GM15510 (cell line): ENCODE measurements around the gene RAET1G.
A peak's percentile ranks its signal among the peaks of the same experiment; 100 is the strongest.

Experiments
- POLR2A ChIP-seq: IDR thresholded peaks from 3 replicates; pipeline ENCODE4 v1.6.1; 2011; ENCODE audit warnings: borderline replicate concordance; ENCODE audit not compliant: insufficient read length; ENCODE audit errors: extremely low read depth

The RAET1G gene, protein sequence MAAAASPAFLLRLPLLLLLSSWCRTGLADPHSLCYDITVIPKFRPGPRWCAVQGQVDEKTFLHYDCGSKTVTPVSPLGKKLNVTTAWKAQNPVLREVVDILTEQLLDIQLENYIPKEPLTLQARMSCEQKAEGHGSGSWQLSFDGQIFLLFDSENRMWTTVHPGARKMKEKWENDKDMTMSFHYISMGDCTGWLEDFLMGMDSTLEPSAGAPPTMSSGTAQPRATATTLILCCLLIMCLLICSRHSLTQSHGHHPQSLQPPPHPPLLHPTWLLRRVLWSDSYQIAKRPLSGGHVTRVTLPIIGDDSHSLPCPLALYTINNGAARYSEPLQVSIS

DNA sequence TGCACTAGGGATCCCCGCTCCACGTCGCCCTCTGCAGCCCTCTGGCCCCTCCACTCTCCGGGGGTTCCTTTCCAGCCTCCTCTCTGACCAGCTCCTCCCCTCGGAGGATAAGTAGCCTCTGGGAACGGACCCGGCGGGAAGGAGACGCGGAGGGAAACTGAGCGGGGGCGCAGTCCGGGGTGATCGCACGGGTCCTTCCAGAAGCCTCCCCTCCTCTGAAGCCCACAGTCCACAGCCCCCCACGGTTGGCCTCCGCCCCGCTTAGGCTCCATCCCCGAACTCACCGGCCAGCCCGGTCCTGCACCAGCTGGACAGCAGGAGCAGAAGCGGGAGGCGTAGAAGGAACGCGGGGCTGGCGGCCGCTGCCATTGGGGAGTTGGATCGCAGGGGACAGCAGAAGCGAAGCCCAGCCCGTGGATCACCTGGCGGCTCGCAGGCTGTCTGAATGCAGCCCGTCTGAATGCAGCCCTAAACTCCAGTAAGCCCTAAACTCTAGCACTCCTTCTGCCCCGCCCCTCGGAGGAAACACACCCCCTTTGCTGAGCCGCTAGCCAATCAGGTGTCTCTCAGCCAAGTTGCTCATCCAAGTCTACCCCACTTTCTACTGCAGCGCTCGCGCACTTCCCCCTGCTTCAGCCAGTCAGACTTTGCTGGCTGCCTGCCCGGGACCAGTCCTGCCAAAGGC, at the start of gene RAET1G:
Gene RAET1G (minus strand): TSS at position 480 of the 685 bp plus-strand sequence. CDS start 111 bp downstream, at position 369.
- no peak for TF ChIP-seq POLR2A

DNA sequence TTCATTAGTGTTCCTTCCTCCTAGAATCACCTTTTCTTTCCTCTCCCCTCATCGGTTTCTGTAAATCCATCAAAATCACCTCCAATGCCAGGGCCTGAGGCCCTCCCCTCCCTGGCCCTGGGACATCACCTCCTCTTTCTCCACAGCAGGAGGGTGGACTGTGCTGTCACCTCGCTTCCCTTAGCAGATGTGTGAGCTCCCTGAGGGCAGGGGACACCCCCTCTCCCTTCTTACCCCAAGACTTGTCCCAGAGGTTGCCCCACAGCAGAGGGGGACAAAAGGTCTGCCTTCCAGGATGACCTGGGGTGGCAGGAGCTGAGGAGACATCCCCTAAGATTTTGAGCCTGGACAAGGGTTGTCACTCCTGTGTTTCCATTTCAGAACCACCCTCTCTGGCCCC, 46.7 kb upstream of the RAET1G start:
- no peak for TF ChIP-seq POLR2A

DNA sequence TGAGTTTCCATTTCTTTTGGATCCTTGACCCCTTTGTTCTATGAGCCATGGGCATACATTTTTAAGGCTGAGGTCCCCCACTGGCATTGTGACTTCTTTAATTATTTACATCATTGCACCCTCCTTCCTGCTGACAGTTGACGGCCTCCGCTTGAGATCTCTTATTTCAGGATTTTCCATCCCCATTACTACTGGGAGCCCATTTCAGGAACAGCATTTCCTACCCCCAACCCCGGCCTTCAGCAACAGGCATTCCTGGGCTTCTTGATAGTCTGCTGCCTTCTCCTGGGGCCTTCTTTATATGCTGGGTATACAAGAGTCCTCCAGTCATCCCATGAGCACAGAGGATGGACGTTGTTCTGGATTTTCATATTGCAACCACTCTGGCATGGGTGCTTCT, 44.7 kb upstream of the RAET1G start:
- TF ChIP-seq POLR2A = no peak

DNA sequence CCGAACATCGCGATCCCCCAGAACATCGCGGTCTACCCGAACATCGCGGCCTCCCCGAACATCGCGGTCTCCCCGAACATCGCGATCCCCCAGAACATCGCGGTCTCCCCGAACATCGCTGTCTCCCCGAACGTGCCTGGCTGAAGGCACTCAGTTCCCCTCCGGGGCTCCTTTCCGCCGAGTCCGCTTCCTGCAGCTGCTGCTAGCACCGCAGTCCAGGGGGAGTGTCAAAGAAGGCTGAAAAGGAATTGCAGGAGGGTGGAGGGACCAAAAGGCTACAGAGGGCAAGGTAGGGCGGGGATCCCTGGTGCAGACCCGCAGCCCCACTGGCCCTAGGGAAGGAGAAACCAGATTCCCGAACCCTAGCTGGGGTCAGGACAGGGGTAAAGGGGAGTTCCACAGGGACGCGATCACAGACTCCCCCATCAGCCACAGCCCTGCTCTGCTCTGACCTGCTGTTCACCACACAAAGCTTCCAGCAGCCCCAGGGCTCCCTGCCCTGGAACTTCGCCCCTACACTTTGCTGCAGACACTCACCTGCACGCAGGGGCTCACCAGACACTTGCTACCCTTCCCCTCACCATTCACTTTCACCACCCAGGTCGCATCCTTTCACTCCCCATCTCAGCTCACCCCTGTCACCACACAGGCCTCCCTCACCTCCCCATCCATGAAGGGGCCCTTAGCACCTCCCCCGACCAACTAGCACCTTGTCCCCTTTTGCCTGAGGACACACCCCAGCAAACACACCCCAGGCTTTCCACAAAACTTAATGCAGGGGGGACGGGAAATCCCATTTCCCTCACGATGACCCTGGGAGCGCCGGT, 42.5 kb upstream of the RAET1G start:
- TF ChIP-seq POLR2A = no peak

DNA sequence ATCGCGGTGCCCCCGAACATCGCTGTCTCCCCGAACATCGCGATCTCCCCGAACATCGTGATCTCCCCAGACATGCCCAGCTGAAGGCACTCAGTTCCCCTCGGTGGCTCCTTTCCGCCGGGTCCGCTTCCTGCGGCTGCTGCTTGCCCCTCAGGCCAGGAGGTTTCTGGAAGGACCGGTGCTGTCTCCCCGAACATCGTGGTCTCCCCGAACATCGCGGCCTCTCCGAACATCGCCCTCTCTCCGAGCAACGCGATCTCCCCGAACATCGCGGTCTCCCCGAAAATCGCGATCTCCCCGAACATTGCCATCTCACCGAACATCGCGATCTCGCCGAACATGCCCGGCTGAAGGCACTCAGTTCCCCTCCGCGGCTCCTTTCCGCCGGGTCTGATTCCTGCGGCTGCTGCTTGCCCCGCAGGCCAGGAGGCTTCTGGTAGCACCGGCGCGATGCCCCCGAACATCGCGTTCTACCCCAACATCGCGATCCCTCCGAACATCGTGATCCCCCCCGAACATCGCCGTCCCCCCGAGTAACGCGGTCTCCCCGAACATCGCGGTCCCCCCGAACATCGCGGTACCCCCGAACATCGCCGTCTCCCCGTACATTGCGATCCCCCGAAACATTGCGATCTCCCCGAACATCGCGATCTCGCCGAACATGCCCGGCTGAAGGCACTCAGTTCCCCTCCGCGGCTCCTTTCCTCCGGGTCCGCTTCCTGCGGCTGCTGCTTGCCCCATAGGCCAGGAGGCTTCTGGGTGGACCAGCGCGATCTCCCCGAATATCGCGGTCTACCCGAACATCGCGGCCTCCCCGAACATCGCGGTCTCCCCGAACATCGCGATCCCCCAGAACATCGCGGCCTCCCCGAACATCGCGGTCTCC, 41.6 kb upstream of the RAET1G start:
- TF ChIP-seq POLR2A = no peak

DNA sequence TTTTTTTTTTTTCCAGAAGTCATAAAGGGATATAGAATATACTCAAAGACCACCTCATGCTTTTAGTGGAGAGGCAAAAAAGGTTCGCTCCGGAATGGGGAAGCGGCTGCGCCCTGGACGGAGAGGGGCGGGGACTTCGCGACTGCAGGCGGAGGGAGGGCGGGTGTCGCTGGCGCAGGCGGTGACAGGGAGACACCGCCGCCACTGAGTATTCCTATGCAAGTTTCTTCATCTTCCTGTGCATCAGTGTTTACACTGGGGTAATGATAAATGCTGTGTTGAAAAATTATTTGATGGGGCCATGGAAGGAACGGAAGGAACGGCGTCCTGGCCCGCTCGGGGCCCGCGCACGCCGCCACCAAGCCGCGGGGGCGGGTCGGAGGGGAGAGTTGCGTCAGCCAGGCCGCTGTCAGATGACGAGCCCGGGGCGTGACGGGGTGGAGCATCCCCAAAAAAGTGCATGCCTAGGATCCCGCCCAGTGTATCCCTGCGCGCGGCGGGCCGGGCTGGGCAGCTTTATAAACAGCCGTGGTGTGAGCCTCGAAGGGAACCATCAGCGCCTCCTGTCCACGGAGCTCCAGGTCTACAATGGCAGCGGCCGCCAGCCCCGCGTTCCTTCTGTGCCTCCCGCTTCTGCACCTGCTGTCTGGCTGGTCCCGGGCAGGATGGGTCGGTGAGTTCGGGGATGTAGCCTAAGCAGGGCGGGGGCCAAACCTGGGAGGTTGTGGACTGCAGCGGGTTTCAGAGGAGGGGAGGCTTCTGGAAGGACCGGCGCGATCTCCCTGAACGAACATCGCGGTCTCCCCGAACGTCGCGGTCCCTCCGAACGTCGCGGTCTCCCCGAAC, 40.8 kb upstream of the RAET1G start, which contains the start of gene ULBP1:
Gene ULBP1 (plus strand): TSS at position 482 of the 846 bp plus-strand sequence. CDS start 107 bp downstream, at position 589.
- peak; percentile 20 for TF ChIP-seq POLR2A

DNA sequence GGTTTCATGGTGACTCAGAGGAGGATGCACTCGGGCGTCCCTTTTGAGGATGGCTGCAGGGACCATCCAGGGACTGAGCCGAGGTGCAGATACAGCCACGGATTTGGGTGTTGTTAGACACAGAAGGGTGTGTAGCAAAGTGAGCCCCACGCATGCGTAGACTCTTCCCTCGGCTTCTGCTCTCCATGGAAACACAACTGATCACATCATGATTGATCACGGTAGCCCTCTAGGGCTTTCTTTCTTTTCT, 40.2 kb upstream of the RAET1G start:
- TF ChIP-seq POLR2A = no peak

DNA sequence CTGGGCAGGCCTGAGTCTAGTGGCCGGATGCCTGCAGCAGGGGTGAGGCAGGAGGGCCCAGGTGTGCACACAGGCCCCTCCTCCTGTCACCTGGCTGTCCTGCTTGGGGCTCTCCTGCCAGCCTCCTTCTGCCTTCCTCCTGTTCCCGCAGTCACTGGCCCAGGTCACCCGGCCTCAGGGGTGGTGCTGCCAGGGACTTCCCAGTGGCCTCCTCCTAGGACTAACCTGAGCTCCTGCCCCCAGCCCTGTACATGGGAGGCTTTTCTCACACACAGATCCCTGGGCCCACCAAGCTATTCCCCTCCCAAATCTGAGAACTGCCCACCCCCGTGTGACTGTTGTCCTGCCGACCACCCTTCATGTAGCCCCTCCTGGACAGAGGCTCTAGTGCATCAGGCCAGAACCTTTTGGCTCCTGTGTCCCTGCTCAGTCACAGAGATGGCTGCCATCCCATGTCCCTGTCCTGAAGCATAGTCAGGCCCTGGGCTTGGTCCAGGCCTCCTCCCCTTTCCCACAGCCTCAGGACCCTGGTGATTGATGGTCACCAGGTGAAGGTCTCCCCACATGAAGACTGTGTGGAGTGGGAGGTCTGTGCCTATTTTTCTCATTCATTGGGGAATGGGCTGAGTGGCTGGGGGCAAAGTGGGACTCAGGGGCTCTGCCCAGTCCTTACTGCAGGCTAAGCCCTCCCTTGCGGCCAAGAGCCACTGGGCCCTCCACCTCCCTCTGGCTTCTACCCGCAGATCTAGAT, 39.7 kb upstream of the RAET1G start:
- no peak for TF ChIP-seq POLR2A

DNA sequence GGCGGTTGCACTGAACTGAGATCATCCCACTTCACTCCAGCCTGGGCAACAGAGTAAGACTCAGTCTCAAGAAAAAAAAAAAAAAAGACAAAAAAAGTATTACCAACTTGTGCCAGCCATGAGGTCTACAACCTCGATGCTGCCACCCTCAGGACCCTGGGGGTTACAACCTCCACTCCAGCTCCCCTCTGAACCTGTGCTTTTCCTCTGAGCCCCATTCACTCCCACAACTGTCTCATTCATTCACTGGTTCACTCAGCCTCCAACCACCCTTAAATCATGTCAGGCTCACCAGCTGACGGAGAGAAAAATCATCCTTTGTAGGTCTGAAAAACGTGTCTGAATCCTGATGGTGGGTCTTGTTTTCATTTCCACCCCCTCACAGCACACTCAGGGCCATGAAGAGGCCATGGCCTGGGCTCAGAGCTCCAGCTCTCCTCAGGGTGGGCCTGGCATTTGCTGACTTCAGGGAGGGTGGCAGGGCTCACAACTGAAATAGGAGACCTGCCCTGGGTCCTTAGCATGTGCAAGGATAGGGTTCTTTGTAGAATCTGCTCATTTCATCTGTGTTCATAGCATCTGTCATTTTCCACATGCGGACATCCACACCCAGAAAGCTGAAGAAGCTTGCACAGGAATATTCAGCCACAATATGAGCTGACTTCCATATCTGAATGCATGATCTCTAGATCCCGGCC, 39.0 kb upstream of the RAET1G start:
- TF ChIP-seq POLR2A = no peak

DNA sequence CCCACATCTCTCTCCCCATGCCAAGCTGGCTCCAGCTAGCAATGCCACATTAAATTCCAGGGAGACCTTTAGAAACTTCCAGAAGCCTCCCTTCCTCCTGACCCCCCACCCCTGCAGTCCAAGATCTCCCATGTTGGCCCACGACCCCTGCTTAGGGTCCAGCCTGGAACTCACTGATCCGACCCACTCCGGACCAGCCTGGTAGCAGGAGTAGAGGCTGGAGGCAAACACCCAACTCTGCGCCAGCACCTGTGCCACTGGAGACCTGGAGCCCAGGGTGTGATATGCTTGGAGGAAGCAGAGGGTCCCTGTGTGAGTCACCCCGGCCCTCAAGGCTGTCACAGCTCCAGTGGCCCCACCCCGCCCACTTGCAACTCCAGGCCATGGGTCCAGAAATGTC, 37.6 kb upstream of the RAET1G start:
- TF ChIP-seq POLR2A = no peak

DNA sequence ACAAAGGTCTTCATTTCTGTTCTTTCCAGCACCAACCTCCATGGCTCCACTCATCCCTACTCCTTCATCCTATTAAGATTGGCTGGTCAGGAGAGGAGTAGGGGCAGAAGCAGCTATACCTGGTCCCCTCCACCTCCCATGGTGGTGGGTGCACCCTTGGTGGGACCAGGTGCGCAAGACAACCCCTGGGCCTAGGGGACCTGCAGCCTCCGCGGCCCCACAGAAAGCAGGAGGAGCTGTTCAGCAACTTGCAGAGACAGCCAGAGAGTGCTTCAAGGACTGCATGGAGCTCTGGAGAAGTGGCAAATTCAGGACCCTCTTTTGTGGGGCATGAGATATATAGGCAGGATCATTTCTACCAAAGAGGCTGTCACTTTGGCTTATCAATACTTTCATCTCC, 28.7 kb upstream of the RAET1G start:
- TF ChIP-seq POLR2A = no peak

DNA sequence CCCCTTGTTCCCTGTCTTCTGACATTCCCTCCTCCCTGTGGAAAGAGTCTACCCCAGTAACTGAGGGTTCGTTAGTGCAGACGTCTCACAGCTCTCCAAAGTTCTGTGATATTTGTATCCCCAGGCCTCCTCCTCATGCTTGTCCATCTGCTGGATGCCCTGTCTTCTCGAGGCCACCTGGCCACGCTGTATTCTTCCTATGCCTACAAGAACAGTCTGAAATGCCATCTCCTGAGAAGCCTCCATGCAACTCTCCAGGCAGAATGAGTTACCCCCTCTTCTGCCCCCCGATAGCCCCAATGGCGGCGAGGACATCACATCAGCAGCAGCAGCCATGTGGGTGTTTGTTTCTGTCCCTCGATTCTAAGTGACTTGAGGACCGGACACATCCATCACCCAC, 28.2 kb upstream of the RAET1G start:
- no peak for TF ChIP-seq POLR2A
